ENCODE measurements around the gene GALNT13.

DNA sequence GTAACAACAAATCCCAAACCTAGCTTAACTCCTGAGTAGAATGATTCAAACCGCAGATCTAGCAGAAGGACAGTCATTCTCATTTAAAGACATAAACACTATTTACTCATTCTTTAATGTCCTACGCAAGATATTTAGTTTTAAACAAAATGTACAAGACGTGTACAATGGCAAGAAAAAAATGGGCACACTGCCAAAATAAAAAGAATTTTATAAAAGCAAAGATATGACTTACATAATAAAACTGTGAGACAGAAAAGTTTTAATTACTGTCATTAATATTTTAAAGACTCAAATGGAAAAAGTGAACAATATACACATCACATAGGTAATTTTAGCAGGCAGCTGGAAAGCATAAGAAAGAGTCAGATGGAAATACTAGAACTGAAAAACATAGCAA lies 157.8 kb downstream of the GALNT13 start:
- TF ChIP-seq ZNF274 (IDR thresholded peaks at IDR 0.05; ENCODE audit: low read depth, low read length) (no peak), YY1 (IDR thresholded peaks at IDR 0.05; ENCODE audit: insufficient read depth, insufficient read length) (no peak)

Data from NT2/D1 (cell line).